ENCODE data around the gene POLR1A. TPM values are rescaled to one million over a fixed set of nuclear protein-coding genes. Genes with fewer than 3 reads are reported as not detected.

The POLR1A gene
- total and polyA plus RNA-seq, 2 of the 8 experiments (the other 6 are each of a cell fraction or from before 2014, with no cell fraction given), result 8.9 to 58.1 TPM

DNA sequence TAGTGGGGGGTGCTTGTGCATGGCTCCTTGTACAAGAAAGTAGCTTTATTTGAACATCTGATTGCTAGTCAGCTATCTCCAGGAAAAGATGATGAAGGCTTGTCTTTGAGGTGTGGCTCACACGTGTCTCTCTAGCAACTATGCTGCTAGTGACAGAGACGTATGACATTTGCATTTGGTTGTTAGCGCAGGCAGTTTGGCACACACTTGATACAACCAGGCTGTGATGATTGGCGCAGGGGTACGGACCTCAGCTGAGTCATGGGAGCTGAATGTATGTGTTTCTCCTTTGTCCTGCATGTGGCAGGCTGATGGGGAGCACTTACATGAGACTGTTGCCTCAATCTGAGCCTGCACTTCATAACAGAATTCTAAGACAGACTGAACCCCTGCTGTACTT lies 30.0 kb upstream of the POLR1A start:
- no peak overlapping the region for H3K18ac ChIP-seq (ENCODE audit: extremely low read depth, low read length)
- ChIA-PET POLR2A (ENCODE audit: partially characterized antibody) (interaction anchor here (1.3 to 4.3 kb wide), 6 partner anchors 8 to 24 kb away, joined by 3 to 24 read pairs (median 6); no protein-coding TSS in a partner anchor), CTCF (ENCODE audit: partially characterized antibody) (interaction anchor here (1.0 to 1.4 kb wide), 4 partner anchors 9 to 66 kb away, joined by 3 to 4 read pairs (median 4); no protein-coding TSS in a partner anchor)
- no peak overlapping the region for H4K8ac ChIP-seq (ENCODE audit: extremely low read depth, insufficient read depth, low read length)
- no peak overlapping the region for H3K56ac ChIP-seq (replicated peaks; ENCODE audit: insufficient read length, low read depth, low read length)
- H3K36me3 ChIP-seq (ENCODE audit: control insufficient read depth in 2 of 4, insufficient read depth in 4 of 4, low read length in 3 of 4), result peaks cover 51 to 100% (median 88%) of the 10 kb centered on the region in 4 experiments
- H3K4ac ChIP-seq (replicated peaks; ENCODE audit: insufficient read length, low read depth, low read length), result no peak overlapping the region
- no peaks in the 10 kb centered on the region for H3K79me2 ChIP-seq (ENCODE audit: control insufficient read depth in 1 of 2, insufficient read depth in 2 of 2, low read length in 2 of 2)
- no peak overlapping the region for H2AFZ ChIP-seq (ENCODE audit: low read length)
- no peak overlapping the region for H2BK12ac ChIP-seq (ENCODE audit: low read depth, low read length)
- no peak overlapping the region for H2BK15ac ChIP-seq (ENCODE audit: low read length)
- no peak overlapping the region for H2AK5ac ChIP-seq (ENCODE audit: low read depth, low read length)
- no peak overlapping the region for H4K91ac ChIP-seq (replicated peaks; ENCODE audit: insufficient read length, low read length)
- H3K27me3 ChIP-seq (replicated peaks in 1 of 4; ENCODE audit: control insufficient read depth in 3 of 4, extremely low read depth in 1 of 4, insufficient read depth in 3 of 4, low read length in 3 of 4), result no peaks in the 10 kb centered on the region
- WGBS, 2 experiments (ENCODE audit: extremely low coverage in 1 of 2, insufficient coverage in 1 of 2, insufficient read length in 1 of 2, insufficient replicate concordance in 2 of 2, low coverage in 1 of 2, low lambda C conversion rate in 2 of 2, missing lambda C conversion rate in 1 of 2), result 97% methylated on average over 5 of the region's 5 CpGs; no CpG with 5 or more reads in 1 of the 2 experiments
- H3K9ac ChIP-seq (replicated peaks in 1 of 4; ENCODE audit: extremely low read depth in 1 of 4, low read depth in 3 of 4, low read length in 3 of 4), result no peak overlapping the region
- H4K5ac ChIP-seq (ENCODE audit: insufficient read length, low read depth, low read length), result no peak overlapping the region
- H3K23me2 ChIP-seq (ENCODE audit: low read depth, low read length), result no peaks in the 10 kb centered on the region
- H2BK5ac ChIP-seq (ENCODE audit: low read depth, low read length), result no peak overlapping the region
- DNase-seq (ENCODE audit: low read depth in 1 of 2, low spot score in 2 of 2), result no peak
- H3K9me3 ChIP-seq (ENCODE audit: insufficient read depth in 2 of 2, low read depth in 1 of 2, low read length in 1 of 2), result no peaks in the 10 kb centered on the region
- H3K27ac ChIP-seq (ENCODE audit: low read depth, low read length), result no peak overlapping the region
- no peak for TF ChIP-seq CEBPB (IDR thresholded peaks at IDR 0.05; ENCODE audit: low read depth, low read length)
- no peak for TF ChIP-seq FOSL1 (IDR thresholded peaks at IDR 0.05; ENCODE audit: insufficient read depth, low read depth, low read length)
- TF ChIP-seq RNF2 (IDR thresholded peaks at IDR 0.05; ENCODE audit: borderline replicate concordance, low read depth, low read length, missing control alignments, poor library complexity, severe bottlenecking), result no peak
- no peak for TF ChIP-seq RAD21 (IDR thresholded peaks at IDR 0.05 in 1 of 2, conservative IDR thresholded peaks at IDR 0.05 in 1 of 2; ENCODE audit: low read depth in 2 of 2, low read length in 2 of 2)
- TF ChIP-seq SIN3A (conservative IDR thresholded peaks at IDR 0.05 in 1 of 2, IDR thresholded peaks at IDR 0.05 in 1 of 2; ENCODE audit: low read depth in 1 of 2, low read length in 2 of 2), result no peak
- no peak for TF ChIP-seq CBX5 (IDR thresholded peaks at IDR 0.05; ENCODE audit: low read depth, low read length)
- TF ChIP-seq KDM1A (IDR thresholded peaks at IDR 0.05; ENCODE audit: borderline replicate concordance, low read length), result no peak
- no peak for TF ChIP-seq POU5F1 (IDR thresholded peaks at IDR 0.05; ENCODE audit: low read depth, low read length)
- TF ChIP-seq BRCA1 (IDR thresholded peaks at IDR 0.05; ENCODE audit: low read depth, low read length), result no peak
- no peak for TF ChIP-seq ATF2 (IDR thresholded peaks at IDR 0.05; ENCODE audit: low read length)
- no peak for TF ChIP-seq RXRA (IDR thresholded peaks at IDR 0.05; ENCODE audit: insufficient read depth, low read depth, low read length)
- no peak overlapping the region for H3K4me2 ChIP-seq (ENCODE audit: insufficient read depth in 1 of 2, low read depth in 2 of 2, low read length in 2 of 2)
- no peaks in the 10 kb centered on the region for H3K4me1 ChIP-seq (replicated peaks in 1 of 4; ENCODE audit: control insufficient read depth in 3 of 4, insufficient read depth in 4 of 4, low read length in 3 of 4)
- H3K79me1 ChIP-seq (ENCODE audit: low read depth, low read length), result no peaks in the 10 kb centered on the region
- FAIRE-seq, result no peak
- H3K4me3 ChIP-seq (ENCODE audit: extremely low read depth in 1 of 4, insufficient read depth in 2 of 4, low read depth in 3 of 4, low read length in 4 of 4), result no peak overlapping the region
- no peak overlapping the region for H2BK120ac ChIP-seq (replicated peaks; ENCODE audit: low read depth, low read length)
- no peak overlapping the region for H2BK20ac ChIP-seq (ENCODE audit: low read length)
- H3K23ac ChIP-seq (ENCODE audit: insufficient read length), result no peak overlapping the region
- no peak overlapping the region for H3K14ac ChIP-seq (ENCODE audit: insufficient read length)
- H4K20me1 ChIP-seq (replicated peaks in 1 of 2; ENCODE audit: control insufficient read depth in 1 of 2, insufficient read depth in 2 of 2, low read length in 2 of 2), result peaks cover 0 to 8% of the 10 kb centered on the region in 2 experiments

All from H1 (cell line).